Esophagus muscularis mucosa (tissue), 4 donors: ENCODE data around the gene CHRNA5.

Experiments
- EP300 ChIP-seq: sonication (generic); formaldehyde crosslinking; IDR thresholded peaks from one replicate; pipeline ENCODE4 v1.6.1; 2017; ENCODE audit warnings: antibody characterized with exemption
- POLR2A ChIP-seq: fragments of 450-650 bp; IDR thresholded peaks from one replicate; pipeline ENCODE4 v1.6.1; 2017; ENCODE audit warnings: antibody characterized with exemption, moderate library complexity, mild to moderate bottlenecking, low read depth
- POLR2AphosphoS5 ChIP-seq, 2 donors: sonication (generic); formaldehyde crosslinking; IDR thresholded peaks; one replicate each; pipeline ENCODE4 v1.6.1; 2017; ENCODE audit warnings: antibody characterized with exemption in 2 of 2
- TF ChIP-seq, protein P1 (sequence below), 3 experiments: fragments of 200-600 bp in 2 of 3; fragments of 450-650 bp in 1 of 3; sonication (generic) in 2 of 3; IDR thresholded peaks; one replicate each; pipeline ENCODE4 v1.5.1; 2017 to 2019; ENCODE audit warnings: antibody characterized with exemption in 3 of 3, mild to moderate bottlenecking in 2 of 3, moderate library complexity in 1 of 3

DNA sequence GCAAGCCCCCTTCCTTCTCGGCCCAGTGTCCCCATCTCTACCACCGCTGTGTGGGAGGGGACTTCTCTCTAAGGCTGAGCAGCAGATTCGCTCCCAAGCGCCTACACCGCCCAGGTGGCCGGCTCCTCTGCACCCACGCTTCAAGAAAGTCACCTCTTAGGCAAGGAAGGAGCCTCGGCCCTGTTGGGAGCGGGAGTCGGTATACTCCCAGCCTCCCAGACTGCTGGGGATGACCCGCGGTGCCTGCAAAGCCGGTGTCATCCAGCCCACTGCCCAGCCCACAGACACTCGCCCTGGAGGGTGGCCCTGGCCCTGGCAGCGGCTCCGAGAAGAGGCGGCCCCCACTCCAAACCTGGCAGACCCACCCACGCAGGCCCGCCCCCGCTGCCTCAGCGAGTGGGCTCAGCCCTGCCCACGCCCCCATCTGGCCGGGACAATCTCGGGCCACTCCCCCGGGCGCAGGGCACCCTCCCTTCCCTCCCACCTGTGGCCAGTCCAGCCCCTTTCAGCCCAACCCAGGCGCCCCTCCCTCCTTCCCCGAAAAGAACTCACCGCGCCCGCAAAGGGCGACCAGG is 75.3 kb downstream of the CHRNA5 start:
- TF ChIP-seq, protein P1, sequence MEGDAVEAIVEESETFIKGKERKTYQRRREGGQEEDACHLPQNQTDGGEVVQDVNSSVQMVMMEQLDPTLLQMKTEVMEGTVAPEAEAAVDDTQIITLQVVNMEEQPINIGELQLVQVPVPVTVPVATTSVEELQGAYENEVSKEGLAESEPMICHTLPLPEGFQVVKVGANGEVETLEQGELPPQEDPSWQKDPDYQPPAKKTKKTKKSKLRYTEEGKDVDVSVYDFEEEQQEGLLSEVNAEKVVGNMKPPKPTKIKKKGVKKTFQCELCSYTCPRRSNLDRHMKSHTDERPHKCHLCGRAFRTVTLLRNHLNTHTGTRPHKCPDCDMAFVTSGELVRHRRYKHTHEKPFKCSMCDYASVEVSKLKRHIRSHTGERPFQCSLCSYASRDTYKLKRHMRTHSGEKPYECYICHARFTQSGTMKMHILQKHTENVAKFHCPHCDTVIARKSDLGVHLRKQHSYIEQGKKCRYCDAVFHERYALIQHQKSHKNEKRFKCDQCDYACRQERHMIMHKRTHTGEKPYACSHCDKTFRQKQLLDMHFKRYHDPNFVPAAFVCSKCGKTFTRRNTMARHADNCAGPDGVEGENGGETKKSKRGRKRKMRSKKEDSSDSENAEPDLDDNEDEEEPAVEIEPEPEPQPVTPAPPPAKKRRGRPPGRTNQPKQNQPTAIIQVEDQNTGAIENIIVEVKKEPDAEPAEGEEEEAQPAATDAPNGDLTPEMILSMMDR (IDR thresholded peaks at IDR 0.05), result no peak
- no peak for TF ChIP-seq POLR2AphosphoS5 (IDR thresholded peaks at IDR 0.05)
- no peak for TF ChIP-seq POLR2A
- no peak for TF ChIP-seq EP300
